OCI-LY1 (cell line): ENCODE results near the gene HOOK2.

Experiments used
- H2AFZ ChIP-seq: fragments of 200-600 bp; sonication (generic), shearing (Covaris generic); 2 replicates; pipeline ENCODE4 v1.6.0; 2014; ENCODE audit warnings: antibody characterized with exemption, mild to moderate bottlenecking, low read length
- H3F3A ChIP-seq: fragments of 200-600 bp; sonication (generic), shearing (Covaris generic); 2 replicates; pipeline ENCODE4 v1.6.0; 2014; ENCODE audit warnings: mild to moderate bottlenecking, antibody characterized with exemption, low read length, moderate library complexity; ENCODE audit not compliant: insufficient read depth
- H3K27ac ChIP-seq: fragments of 200-600 bp; sonication (generic); 2 replicates; pipeline ENCODE4 v1.5.1; 2014; ENCODE audit warnings: low read length, mixed run types, mild to moderate bottlenecking, low read depth; ENCODE audit not compliant: poor library complexity, severe bottlenecking
- H3K27me3 ChIP-seq: fragments of 200-600 bp; sonication (generic); 2 replicates; pipeline ENCODE4 v1.6.0; 2014; ENCODE audit warnings: antibody characterized with exemption, mild to moderate bottlenecking, low read length, moderate library complexity; ENCODE audit not compliant: insufficient read depth
- H3K36me3 ChIP-seq: fragments of 200-600 bp; sonication (generic); 2 replicates; pipeline ENCODE4 v1.6.1; 2014; ENCODE audit warnings: mild to moderate bottlenecking, antibody characterized with exemption, low read length, moderate library complexity, mixed read lengths; ENCODE audit not compliant: insufficient read depth
- H3K4me1 ChIP-seq: fragments of 200-600 bp; sonication (generic); 2 replicates; pipeline ENCODE4 v1.5.1; 2014; ENCODE audit warnings: mild to moderate bottlenecking, low read length, moderate library complexity; ENCODE audit not compliant: insufficient read depth, severe bottlenecking
- H3K4me2 ChIP-seq: fragments of 200-600 bp; sonication (generic), shearing (Covaris generic); 2 replicates; pipeline ENCODE4 v1.6.1; 2014; ENCODE audit warnings: low read length
- H3K4me3 ChIP-seq: fragments of 200-600 bp; sonication (generic); 2 replicates; pipeline ENCODE4 v1.5.1; 2014; ENCODE audit warnings: low read length, low read depth, mild to moderate bottlenecking, mixed read lengths; ENCODE audit not compliant: poor library complexity, severe bottlenecking
- H3K79me2 ChIP-seq: fragments of 200-600 bp; shearing (Covaris generic); 2 replicates; pipeline ENCODE4 v1.6.1; 2016; ENCODE audit warnings: mixed run types, low read length, mixed read lengths; ENCODE audit not compliant: insufficient read depth
- H3K9ac ChIP-seq: fragments of 200-600 bp; sonication (generic), shearing (Covaris generic); 2 replicates; pipeline ENCODE4 v1.6.1; 2014; ENCODE audit warnings: mild to moderate bottlenecking, low read length, mixed read lengths
- H3K9me2 ChIP-seq: fragments of 200-600 bp; sonication (generic), shearing (Covaris generic); 2 replicates; pipeline ENCODE4 v1.6.1; 2014; ENCODE audit warnings: low read depth, mild to moderate bottlenecking, low read length, mixed read lengths
- H3K9me3 ChIP-seq: fragments of 200-600 bp; shearing (Covaris generic); 2 replicates; pipeline ENCODE4 v1.6.1; 2014; ENCODE audit warnings: low read length, mixed read lengths
- H4K20me1 ChIP-seq: fragments of 200-600 bp; sonication (generic), shearing (Covaris generic); 2 replicates; pipeline ENCODE4 v1.6.0; 2016; ENCODE audit warnings: mild to moderate bottlenecking, low read length; ENCODE audit not compliant: insufficient read depth
- EZH2 ChIP-seq: fragments of 200-600 bp; sonication (generic), shearing (Covaris generic); IDR thresholded peaks from 2 replicates; pipeline ENCODE4 v1.8.0; 2017; ENCODE audit warnings: borderline replicate concordance, mixed run types, mild to moderate bottlenecking, antibody characterized with exemption, low read length, moderate library complexity, mixed read lengths
- TF ChIP-seq, protein P1 (sequence below): fragments of 200-600 bp; sonication (generic), shearing (Covaris generic); IDR thresholded peaks from 2 replicates; pipeline ENCODE4 v1.5.1; 2017; ENCODE audit warnings: mild to moderate bottlenecking, antibody characterized with exemption, low read length, moderate library complexity, mixed read lengths

The HOOK2 gene

DNA sequence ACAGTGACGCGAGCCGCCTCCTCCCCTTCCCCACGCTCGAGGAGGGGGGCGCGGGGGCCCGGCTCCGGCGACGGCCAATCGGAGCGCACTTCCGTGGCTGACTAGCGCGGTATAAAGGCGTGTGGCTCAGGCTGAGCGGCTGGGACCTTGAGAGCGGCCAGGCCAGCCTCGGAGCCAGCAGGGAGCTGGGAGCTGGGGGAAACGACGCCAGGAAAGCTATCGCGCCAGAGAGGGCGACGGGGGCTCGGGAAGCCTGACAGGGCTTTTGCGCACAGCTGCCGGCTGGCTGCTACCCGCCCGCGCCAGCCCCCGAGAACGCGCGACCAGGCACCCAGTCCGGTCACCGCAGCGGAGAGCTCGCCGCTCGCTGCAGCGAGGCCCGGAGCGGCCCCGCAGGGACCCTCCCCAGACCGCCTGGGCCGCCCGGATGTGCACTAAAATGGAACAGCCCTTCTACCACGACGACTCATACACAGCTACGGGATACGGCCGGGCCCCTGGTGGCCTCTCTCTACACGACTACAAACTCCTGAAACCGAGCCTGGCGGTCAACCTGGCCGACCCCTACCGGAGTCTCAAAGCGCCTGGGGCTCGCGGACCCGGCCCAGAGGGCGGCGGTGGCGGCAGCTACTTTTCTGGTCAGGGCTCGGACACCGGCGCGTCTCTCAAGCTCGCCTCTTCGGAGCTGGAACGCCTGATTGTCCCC, 16.1 kb upstream of the HOOK2 start, which contains the start of gene JUNB:
Gene JUNB, plus strand, starts transcription at position 142 of the 706 bp plus-strand sequence. Its CDS starts 286 bp downstream, at position 428.
- Histone ChIP-seq H3K9me3 (no peaks in the 10 kb centered on the region), H3K4me1 (peaks cover 47% of the 10 kb centered on the region), H3K4me3 (peak within 1 kb of the TSS; percentile 76), H3K4me2 (peak within 1 kb of the TSS; percentile 77), H3K79me2 (no peaks in the 10 kb centered on the region), H3K9me2 (no peaks in the 10 kb centered on the region), H3K9ac (peak within 1 kb of the TSS; percentile 77), H2AFZ (no peak within 1 kb of the TSS), H3K36me3 (no peaks in the 10 kb centered on the region), H4K20me1 (no peaks in the 10 kb centered on the region), H3K27me3 (no peaks in the 10 kb centered on the region), H3F3A (no peaks in the 10 kb centered on the region), H3K27ac (peak within 1 kb of the TSS; percentile 87)
- TF ChIP-seq EZH2 = no peak
- TF ChIP-seq, protein P1, sequence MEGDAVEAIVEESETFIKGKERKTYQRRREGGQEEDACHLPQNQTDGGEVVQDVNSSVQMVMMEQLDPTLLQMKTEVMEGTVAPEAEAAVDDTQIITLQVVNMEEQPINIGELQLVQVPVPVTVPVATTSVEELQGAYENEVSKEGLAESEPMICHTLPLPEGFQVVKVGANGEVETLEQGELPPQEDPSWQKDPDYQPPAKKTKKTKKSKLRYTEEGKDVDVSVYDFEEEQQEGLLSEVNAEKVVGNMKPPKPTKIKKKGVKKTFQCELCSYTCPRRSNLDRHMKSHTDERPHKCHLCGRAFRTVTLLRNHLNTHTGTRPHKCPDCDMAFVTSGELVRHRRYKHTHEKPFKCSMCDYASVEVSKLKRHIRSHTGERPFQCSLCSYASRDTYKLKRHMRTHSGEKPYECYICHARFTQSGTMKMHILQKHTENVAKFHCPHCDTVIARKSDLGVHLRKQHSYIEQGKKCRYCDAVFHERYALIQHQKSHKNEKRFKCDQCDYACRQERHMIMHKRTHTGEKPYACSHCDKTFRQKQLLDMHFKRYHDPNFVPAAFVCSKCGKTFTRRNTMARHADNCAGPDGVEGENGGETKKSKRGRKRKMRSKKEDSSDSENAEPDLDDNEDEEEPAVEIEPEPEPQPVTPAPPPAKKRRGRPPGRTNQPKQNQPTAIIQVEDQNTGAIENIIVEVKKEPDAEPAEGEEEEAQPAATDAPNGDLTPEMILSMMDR = no peak

DNA sequence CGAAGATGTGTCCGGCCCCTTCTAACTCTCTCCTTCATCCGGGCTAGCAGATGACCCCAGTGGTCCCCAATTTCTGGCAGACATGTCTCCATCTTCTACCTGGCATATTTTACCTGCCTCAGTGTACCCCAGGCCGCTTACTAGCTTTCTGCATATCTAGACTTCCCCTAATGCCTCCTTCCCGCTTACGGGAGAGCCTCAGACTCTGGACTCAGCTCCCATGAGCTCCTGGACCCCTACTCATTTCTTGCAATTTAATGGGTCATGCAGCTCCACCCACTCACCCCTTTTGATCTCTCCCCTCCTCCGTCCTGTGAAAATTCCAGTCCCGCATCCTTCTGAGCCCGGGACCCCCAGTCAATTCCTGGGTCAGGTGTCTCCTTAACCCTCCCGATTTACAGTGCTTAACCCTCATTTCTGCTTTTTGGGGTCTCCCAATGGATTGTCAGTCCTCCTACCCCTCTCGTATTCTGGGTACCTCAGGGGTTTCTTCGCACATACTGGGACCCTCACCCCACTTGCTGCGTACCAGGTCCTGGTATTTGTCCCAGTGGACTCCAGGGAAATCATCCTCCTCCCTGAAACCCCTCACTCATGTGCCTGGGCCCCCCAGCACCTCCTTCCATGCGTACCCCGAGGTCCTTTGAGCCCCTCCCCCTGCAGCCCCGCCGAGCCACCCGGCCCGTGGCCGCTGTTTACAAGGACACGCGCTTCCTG, 15.4 kb upstream of the HOOK2 start:
- H3F3A ChIP-seq = no peaks in the 10 kb centered on the region
- H3K4me3 ChIP-seq = peak overlapping the region; percentile 76
- H3K79me2 ChIP-seq = no peaks in the 10 kb centered on the region
- H3K4me2 ChIP-seq = peak overlapping the region; percentile 77
- no peaks in the 10 kb centered on the region for H3K27me3 ChIP-seq
- TF ChIP-seq, protein P1 = no peak
- TF ChIP-seq EZH2 = no peak
- peaks cover 47% of the 10 kb centered on the region for H3K4me1 ChIP-seq
- no peaks in the 10 kb centered on the region for H3K36me3 ChIP-seq
- peak overlapping the region; percentile 58 for H3K9ac ChIP-seq
- H4K20me1 ChIP-seq = no peaks in the 10 kb centered on the region
- H3K27ac ChIP-seq = peak overlapping the region; percentile 58
- H2AFZ ChIP-seq = no peak overlapping the region
- H3K9me2 ChIP-seq = no peaks in the 10 kb centered on the region
- no peaks in the 10 kb centered on the region for H3K9me3 ChIP-seq

DNA sequence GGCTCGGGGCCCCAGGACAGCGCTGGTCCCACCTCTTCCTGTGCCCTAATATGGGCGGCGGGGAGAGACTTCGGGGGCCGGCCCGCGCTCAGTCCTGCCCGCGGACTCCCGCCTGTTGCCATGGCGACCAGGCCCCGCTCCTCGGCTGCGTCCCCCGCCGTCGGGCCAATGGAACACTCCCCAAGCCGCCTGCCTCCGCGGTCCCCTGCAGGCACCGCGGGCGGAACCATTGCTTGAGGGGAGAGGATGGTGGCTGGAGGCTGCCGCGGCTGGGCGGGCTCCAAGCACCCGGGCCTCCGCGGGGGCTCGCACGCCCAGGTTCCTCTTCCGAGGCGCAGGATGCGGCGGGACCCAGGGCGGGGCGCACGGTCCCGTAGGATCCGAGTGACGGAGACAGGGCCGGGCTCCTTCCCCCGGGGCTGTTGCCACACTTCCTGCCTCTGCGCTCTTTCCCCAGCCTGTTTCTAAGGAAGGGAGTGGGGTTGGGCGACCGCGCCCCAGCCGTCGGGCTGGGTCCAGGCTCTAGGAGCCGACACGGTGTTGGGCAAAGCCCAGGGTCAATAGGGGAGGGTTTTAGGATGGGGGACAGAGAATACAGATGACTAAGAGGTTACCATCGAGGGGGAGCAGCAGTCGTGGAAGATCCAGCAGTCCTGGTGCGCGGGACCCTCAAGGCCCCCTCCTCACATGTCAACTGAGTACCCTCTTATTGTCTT, 14.7 kb upstream of the HOOK2 start:
- H3K27me3 ChIP-seq = no peaks in the 10 kb centered on the region
- H3K9me2 ChIP-seq = no peaks in the 10 kb centered on the region
- H3K9ac ChIP-seq = peak overlapping the region; percentile 58
- no peaks in the 10 kb centered on the region for H3F3A ChIP-seq
- H3K4me1 ChIP-seq = peaks cover 53% of the 10 kb centered on the region
- H3K79me2 ChIP-seq = no peaks in the 10 kb centered on the region
- H4K20me1 ChIP-seq = no peaks in the 10 kb centered on the region
- TF ChIP-seq, protein P1 = no peak
- no peak for TF ChIP-seq EZH2
- H3K4me2 ChIP-seq = peak overlapping the region; percentile 77
- peak overlapping the region; percentile 58 for H3K27ac ChIP-seq
- no peaks in the 10 kb centered on the region for H3K9me3 ChIP-seq
- H2AFZ ChIP-seq = no peak overlapping the region
- peak overlapping the region; percentile 76 for H3K4me3 ChIP-seq
- H3K36me3 ChIP-seq = no peaks in the 10 kb centered on the region
